Activated CD8-positive, alpha-beta T cell treated with anti-CD3 and anti-CD28 coated beads, Interleukin-2, amount 10 ng/mL, durations not matched to agents 7 days and 5 days (primary cell): Measurements from ENCODE around the gene MTHFD1L. TPM values are rescaled to one million over a fixed set of nuclear protein-coding genes. Genes with fewer than 3 reads are reported as not detected.

Source experiments
- ATAC-seq: fragments of 150-1000 bp; cut with Tn5 transposase; one replicate; pipeline ENCODE4 v1.10.0; 2021; ENCODE audit warnings: moderate library complexity
- CTCF ChIA-PET: fragments of 350-600 bp; sonication (Branson Sonifier 250); formaldehyde crosslinking; loops from one replicate; lab custom pipeline; 2021; ENCODE audit warnings: antibody characterized with exemption; lab: Charles Lee
- POLR2A ChIA-PET: fragments of 350-600 bp; sonication (Branson Sonifier 250); formaldehyde crosslinking; loops from one replicate; lab custom pipeline; 2021; ENCODE audit warnings: antibody characterized with exemption; lab: Charles Lee
- DNase-seq: peaks from one replicate; pipeline ENCODE4 v3.0.0-alpha.2; 2020
- H3K27ac Mint-ChIP-seq: one replicate; pipeline ENCODE4 v1.8.0; 2021; ENCODE audit warnings: mild to moderate bottlenecking, mixed read lengths
- H3K27me3 Mint-ChIP-seq: one replicate; pipeline ENCODE4 v1.8.0; 2021; ENCODE audit warnings: low read depth, mixed read lengths
- H3K36me3 Mint-ChIP-seq: one replicate; pipeline ENCODE4 v1.8.0; 2021; ENCODE audit warnings: low read depth, mixed read lengths
- H3K4me1 Mint-ChIP-seq: one replicate; pipeline ENCODE4 v1.8.0; 2021; ENCODE audit warnings: low read depth, mixed read lengths
- H3K4me3 Mint-ChIP-seq: one replicate; pipeline ENCODE4 v1.8.0; 2021; ENCODE audit warnings: mild to moderate bottlenecking, mixed read lengths
- H3K9me3 Mint-ChIP-seq: one replicate; pipeline ENCODE4 v1.8.0; 2022; ENCODE audit warnings: mixed read lengths; ENCODE audit not compliant: insufficient read depth
- total RNA-seq, 2 experiments: library from RNA; stranded (reverse); gene quantifications; one replicate each; pipeline ENCODE4 v1.2.3, GENCODE V29; 2021

Gene MTHFD1L
- total RNA-seq, 2 experiments from 2014 or later = 59.7 to 62.3 TPM

DNA sequence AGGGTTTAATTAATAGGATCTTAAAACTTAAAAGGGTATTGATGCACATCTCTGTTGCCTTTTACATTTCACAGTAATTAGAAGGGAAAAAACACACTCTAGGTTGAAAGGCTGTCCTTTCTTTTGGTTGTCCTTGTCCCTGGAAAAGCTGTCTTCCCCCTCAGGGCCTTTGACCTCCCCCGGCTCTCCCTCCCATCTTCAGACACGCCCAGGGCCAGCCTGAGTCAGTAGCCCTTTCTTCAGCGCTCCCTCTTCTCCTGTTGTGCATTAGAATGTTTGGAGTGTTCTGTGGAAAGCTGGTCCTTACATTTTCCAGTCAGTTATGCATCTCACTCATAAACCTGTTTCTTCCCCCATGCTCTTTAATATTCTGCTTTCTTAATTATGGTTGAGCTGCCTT, 157.0 kb downstream of the MTHFD1L start:
- H3K27ac Mint-ChIP-seq = no peak overlapping the region
- CTCF ChIA-PET = interaction anchor here (1.3 to 2.8 kb wide), 3 partner anchors 9 to 302 kb away, joined by 5 to 15 read pairs (median 5); no protein-coding TSS in a partner anchor
- H3K36me3 Mint-ChIP-seq = peaks cover 20% of the 10 kb centered on the region
- no peaks in the 10 kb centered on the region for H3K27me3 Mint-ChIP-seq
- H3K4me1 Mint-ChIP-seq = peaks cover under 1% of the 10 kb centered on the region
- POLR2A ChIA-PET = no interaction called here
- peaks cover 4% of the 10 kb centered on the region for H3K9me3 Mint-ChIP-seq
- DNase-seq (no peak), ATAC-seq (no peak)
- H3K4me3 Mint-ChIP-seq = no peak overlapping the region

DNA sequence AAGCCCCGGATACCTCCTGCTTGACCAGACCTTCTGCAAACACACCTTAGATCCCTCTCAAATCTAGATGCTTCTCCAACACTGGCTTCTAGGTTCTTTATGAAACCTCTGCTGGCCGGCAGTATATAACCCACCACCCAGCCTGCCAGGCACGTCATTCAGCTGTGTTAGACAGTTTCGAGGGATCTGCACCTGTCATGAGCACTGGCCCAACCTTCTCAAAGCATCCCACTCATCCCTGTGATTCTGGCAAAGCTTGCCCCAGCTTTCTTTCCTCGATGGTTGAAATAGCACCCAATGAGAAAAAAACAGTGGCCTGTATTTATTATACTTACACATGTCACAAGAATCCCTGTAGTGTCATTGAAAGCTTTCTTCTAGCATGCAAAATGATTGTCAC, 157.8 kb downstream of the MTHFD1L start:
- ChIA-PET CTCF (interaction anchor here (1.2 to 2.8 kb wide), 4 partner anchors 9 to 301 kb away, joined by 3 to 15 read pairs (median 5); no protein-coding TSS in a partner anchor), POLR2A (no interaction called here)
- Mint-ChIP-seq H3K4me1 (peaks cover 5% of the 10 kb centered on the region), H3K27me3 (no peaks in the 10 kb centered on the region), H3K27ac (no peak overlapping the region), H3K4me3 (no peak overlapping the region), H3K9me3 (peaks cover 5% of the 10 kb centered on the region), H3K36me3 (peaks cover 29% of the 10 kb centered on the region)
- no peak for ATAC-seq
- DNase-seq = no peak

DNA sequence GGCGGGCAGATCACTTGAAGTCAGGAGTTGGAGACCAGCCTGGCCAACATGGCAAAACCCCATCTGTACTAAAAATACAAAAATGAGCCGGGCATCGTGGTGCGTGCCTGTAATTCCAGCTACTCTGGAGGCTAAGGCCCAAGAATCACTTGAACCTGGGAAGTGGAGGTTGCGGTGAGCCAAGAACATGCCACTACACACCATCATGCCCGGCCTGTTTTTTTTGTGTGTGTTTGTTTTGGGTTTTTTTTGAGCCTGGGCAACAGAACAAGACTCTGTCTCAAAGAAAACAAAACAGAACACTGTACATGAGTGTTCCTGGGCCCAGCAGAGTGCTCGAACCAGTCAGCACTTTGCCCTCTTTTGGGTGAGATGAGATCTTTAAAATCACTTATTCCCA, 159.1 kb downstream of the MTHFD1L start:
- no peak overlapping the region for H3K27ac Mint-ChIP-seq
- POLR2A ChIA-PET = no interaction called here
- no peak for ATAC-seq
- CTCF ChIA-PET = interaction anchor here (1.1 to 2.8 kb wide), 2 partner anchors 11 to 300 kb away, joined by 3 to 15 read pairs; no protein-coding TSS in a partner anchor
- H3K27me3 Mint-ChIP-seq = no peaks in the 10 kb centered on the region
- DNase-seq = no peak
- peaks cover 33% of the 10 kb centered on the region for H3K36me3 Mint-ChIP-seq
- no peak overlapping the region for H3K4me3 Mint-ChIP-seq
- peaks cover 9% of the 10 kb centered on the region for H3K4me1 Mint-ChIP-seq
- H3K9me3 Mint-ChIP-seq = peaks cover 5% of the 10 kb centered on the region

DNA sequence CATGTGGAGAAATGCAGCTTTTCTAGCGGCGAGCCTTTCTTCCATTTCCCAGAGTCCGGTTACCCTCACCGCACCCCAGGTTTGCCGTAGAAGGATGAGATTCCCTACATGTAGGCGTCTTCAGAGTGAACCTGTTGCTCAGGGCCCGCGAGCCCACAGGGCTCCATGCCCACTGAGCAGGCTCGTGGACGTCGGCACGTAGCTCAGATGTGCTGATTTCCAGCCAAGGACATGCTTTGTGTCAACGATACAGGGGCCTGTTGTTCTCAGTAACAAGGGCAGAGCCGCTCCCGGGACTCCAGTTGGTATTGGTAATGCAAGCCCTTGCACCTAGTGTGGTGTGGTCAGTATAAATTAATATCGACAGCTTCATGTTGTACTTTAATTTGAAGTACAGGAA, 159.6 kb downstream of the MTHFD1L start:
- Mint-ChIP-seq H3K4me3 (no peak overlapping the region), H3K4me1 (peaks cover 9% of the 10 kb centered on the region), H3K27me3 (no peaks in the 10 kb centered on the region), H3K36me3 (peaks cover 37% of the 10 kb centered on the region), H3K9me3 (peaks cover 5% of the 10 kb centered on the region), H3K27ac (no peak overlapping the region)
- ATAC-seq (no peak), DNase-seq (no peak)
- CTCF ChIA-PET = interaction anchor here (3.0 kb wide), 1 partner anchor 10 kb away, joined by 25 read pairs; no protein-coding TSS in a partner anchor
- POLR2A ChIA-PET = no interaction called here

DNA sequence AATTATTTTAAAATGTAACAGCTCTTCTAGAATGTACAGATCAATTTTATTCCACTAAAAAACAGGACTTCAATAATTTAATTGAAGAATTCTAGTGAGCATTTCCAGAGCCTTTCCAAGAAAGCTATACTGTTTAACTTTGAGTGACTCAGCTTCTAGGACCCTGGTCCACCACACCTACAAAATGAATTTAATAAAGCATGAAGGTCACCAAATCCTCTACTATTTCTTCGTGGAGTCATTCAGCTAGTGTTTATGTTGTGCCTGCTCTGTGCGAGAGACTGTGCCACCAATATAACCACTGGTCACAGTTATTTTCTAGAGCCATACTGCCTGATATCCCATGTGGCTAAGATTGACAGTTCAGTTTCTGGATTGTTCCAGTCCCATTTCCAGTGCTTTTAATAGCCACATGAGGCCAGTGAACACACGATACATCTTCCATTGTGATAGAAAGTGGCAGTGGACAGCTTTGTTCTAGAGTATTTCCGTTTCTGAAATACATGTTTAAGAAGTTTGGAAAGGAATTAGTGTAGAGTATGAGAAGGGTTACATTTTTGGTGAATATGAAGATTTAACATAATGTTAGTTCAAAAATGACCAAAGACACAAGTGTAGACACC, 160.7 kb downstream of the MTHFD1L start:
- no peak overlapping the region for H3K27ac Mint-ChIP-seq
- H3K36me3 Mint-ChIP-seq = peaks cover 36% of the 10 kb centered on the region
- ChIA-PET CTCF (interaction anchor here (0.9 to 3.0 kb wide), 3 partner anchors 11 to 309 kb away, joined by 3 to 25 read pairs (median 5); no protein-coding TSS in a partner anchor), POLR2A (no interaction called here)
- H3K4me3 Mint-ChIP-seq = no peak overlapping the region
- ATAC-seq = no peak
- H3K4me1 Mint-ChIP-seq = peaks cover 9% of the 10 kb centered on the region
- H3K9me3 Mint-ChIP-seq = peaks cover 5% of the 10 kb centered on the region
- DNase-seq = no peak
- H3K27me3 Mint-ChIP-seq = no peaks in the 10 kb centered on the region

DNA sequence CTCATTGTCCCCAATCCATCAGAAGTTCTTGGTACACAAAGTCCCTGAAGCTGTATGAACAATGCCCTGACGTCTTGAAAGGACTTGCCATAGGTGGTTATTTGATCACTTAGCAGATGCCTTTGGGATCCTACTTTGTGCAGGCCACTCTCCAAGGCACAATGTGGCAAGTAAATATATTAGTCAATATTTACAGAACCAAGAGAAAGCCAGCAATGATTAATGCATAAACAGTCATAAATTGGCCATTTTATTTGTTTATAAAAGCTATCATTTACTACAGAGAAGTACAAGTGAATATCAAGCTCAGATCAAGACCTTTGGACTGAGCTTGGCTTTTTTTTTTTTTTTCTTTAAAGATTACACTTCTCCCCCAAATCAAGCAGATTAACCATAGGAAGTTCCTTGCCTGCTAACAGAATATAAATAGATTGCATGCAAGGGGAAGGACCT, 161.8 kb downstream of the MTHFD1L start:
- CTCF ChIA-PET = interaction anchor here (3.0 kb wide), 1 partner anchor 12 kb away, joined by 25 read pairs; no protein-coding TSS in a partner anchor
- POLR2A ChIA-PET = interaction anchor here (0.7 kb wide), 1 partner anchor 1218 kb away, joined by 3 read pairs; no protein-coding TSS in a partner anchor
- peaks cover 5% of the 10 kb centered on the region for H3K9me3 Mint-ChIP-seq
- ATAC-seq = no peak
- peaks cover 36% of the 10 kb centered on the region for H3K36me3 Mint-ChIP-seq
- H3K27me3 Mint-ChIP-seq = no peaks in the 10 kb centered on the region
- peaks cover 9% of the 10 kb centered on the region for H3K4me1 Mint-ChIP-seq
- no peak for DNase-seq
- H3K27ac Mint-ChIP-seq = no peak overlapping the region
- H3K4me3 Mint-ChIP-seq = no peak overlapping the region

DNA sequence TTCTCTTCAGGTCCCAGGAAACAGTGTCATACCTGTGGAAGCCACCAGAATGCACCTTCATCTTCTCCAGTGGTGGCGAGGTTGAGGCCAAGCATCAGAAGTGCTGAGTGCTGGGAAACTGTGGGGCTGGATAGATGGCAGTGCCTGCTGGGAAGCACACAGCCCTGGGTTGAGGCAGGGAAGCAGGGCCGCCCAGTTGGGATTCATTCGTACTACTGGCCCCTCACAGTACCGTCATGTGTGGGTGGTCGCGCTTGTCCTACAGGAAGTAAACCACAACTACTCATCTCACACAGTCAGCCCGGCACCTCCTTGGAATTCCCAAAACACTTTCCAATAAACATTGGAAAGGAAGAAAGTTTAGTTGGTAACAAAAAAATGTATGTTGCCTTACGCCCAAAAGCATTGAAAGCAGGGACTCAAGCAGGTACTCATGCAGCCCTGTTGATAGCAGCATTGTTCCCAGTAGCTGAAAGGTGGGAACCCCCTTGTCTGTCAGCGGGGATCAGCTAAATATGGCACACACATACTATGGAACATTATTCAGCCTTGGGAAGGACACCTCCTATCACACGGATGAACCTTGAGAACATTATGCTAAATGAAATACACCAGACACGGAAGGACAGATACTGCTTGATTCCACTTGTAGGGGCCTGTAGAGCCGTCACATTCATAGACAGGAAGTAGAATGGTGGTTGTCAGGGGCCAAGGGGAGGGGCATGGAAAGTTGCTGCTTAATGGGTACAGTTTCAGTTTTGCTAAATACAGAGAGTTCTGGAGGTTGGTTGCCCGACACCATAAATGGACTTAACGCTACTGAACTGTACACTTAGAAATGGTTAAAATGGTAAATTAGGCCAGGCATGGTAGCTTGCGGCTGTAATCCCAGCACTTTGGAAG, 162.7 kb downstream of the MTHFD1L start:
- ATAC-seq (no peak), DNase-seq (peak; percentile 32)
- CTCF ChIA-PET = interaction anchor here (3.0 kb wide), 1 partner anchor 13 kb away, joined by 25 read pairs; no protein-coding TSS in a partner anchor
- H3K36me3 Mint-ChIP-seq = peaks cover 36% of the 10 kb centered on the region
- peak overlapping the region; percentile 2 for H3K27ac Mint-ChIP-seq
- POLR2A ChIA-PET = interaction anchor here (0.7 kb wide), 1 partner anchor 1219 kb away, joined by 3 read pairs; no protein-coding TSS in a partner anchor
- peaks cover 9% of the 10 kb centered on the region for H3K4me1 Mint-ChIP-seq
- no peaks in the 10 kb centered on the region for H3K27me3 Mint-ChIP-seq
- peaks cover 5% of the 10 kb centered on the region for H3K9me3 Mint-ChIP-seq
- no peak overlapping the region for H3K4me3 Mint-ChIP-seq

DNA sequence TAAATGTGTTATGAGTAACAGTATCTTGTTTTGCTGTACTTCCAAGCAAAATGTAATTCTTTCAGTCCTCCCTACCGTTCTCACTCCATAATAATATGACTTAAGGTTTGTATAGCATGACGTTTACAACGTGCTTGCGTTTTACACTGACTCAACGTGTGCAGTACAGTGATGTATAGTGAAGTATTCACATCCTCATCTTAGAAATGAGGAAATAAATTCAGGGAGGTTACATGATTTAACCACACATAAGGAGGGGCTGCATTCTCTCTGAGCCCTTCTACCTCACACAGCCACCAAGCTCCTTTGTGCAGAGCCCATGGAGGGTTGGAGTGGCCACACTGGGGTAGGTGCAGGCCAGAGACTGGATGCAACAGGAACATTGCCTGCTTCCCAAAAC, 164.5 kb downstream of the MTHFD1L start:
- Mint-ChIP-seq H3K27ac (no peak overlapping the region), H3K4me3 (no peak overlapping the region), H3K36me3 (peaks cover 34% of the 10 kb centered on the region), H3K27me3 (no peaks in the 10 kb centered on the region), H3K4me1 (peaks cover 9% of the 10 kb centered on the region), H3K9me3 (peaks cover 5% of the 10 kb centered on the region)
- ChIA-PET CTCF (interaction anchor here (2.0 kb wide), 1 partner anchor 294 kb away, joined by 8 read pairs; no protein-coding TSS in a partner anchor), POLR2A (no interaction called here)
- no peak for DNase-seq
- no peak for ATAC-seq

DNA sequence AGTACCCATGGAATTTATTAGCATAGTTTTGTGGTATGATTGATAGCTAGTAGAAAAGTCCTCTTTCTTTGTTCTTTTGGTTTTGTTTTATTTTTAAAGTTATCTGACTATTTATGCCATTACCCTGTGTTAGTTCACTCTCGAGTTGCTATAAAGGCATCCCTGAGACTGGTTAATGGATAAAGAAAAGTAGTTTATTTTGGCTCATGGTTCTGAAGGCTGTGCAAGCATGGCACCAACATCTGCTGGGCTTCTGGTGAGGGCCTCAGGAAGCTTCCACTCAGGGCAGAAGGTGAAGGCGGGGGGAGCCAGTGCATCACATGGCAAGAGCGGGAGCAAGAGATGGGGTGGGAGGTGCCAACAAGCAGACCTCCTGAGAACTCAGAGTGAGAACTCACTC, 166.5 kb downstream of the MTHFD1L start:
- Mint-ChIP-seq H3K27me3 (no peaks in the 10 kb centered on the region), H3K9me3 (peaks cover 5% of the 10 kb centered on the region), H3K27ac (no peak overlapping the region), H3K4me1 (peaks cover 14% of the 10 kb centered on the region), H3K4me3 (no peak overlapping the region), H3K36me3 (peaks cover 44% of the 10 kb centered on the region)
- ChIA-PET POLR2A (no interaction called here), CTCF (interaction anchor here (3.0 kb wide), 1 partner anchor 18 kb away, joined by 10 read pairs; no protein-coding TSS in a partner anchor)
- ATAC-seq = no peak
- no peak for DNase-seq

DNA sequence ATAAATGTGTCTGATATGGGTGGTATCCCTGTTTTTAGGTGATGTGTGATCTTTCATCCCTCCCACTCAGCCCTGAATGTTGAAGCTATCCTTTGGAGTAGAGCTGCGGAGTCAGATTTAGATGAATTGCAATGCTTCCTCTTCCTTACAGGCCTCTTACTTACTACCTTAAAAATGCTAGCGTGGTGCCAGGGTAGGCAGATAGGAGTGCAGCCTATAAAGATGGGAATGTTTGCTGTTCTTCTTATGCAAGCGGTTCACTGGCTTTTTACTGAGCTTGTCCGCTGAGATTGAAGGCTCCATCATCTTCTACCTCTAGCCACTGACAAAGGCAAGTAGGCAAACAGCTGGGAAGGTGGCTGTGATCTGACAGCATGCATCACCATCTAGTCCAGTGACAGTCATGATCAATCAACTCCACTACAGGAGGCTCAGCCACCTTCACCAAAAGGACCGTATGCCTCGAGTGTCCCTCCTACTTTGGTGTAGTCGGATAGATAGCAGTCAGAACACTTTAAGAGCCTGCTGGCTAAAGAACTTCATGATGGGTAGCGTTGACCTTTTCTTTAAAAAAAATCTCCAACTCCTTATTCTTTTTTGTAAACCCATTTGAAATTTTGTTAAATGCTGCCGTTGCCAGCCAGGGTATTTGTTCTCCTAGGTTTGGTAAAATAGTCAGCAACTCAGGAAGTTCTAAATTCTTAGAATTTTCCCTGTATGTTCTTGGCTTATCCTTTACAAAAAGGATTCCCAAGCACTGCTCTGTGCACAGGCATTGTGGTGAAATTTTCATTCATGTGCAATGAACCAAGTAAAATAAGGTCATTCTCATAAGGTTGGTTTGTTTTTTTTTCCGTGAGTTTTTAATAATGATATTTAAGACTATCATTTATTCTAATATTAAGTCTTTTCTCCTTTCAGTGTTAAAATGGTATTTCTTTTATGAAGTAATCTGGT, 169.6 kb downstream of the MTHFD1L start:
- Mint-ChIP-seq H3K4me1 (peaks cover 5% of the 10 kb centered on the region), H3K36me3 (peaks cover 41% of the 10 kb centered on the region), H3K27me3 (no peaks in the 10 kb centered on the region), H3K9me3 (no peaks in the 10 kb centered on the region), H3K27ac (no peak overlapping the region), H3K4me3 (no peak overlapping the region)
- ATAC-seq (no peak), DNase-seq (no peak)
- ChIA-PET CTCF (no interaction called here), POLR2A (no interaction called here)
